ENCODE measurements around the gene RABGAP1.

- TF ChIP-seq EZH2 (IDR thresholded peaks at IDR 0.05) (no peak), POLR2AphosphoS5 (IDR thresholded peaks at IDR 0.05; ENCODE audit: borderline replicate concordance, low read depth, low read length) (no peak)
Measured at GRCh38 chr9:122975196-122975595, 34.4 kb downstream of the RABGAP1 start.
